Measurements from ENCODE around the gene SRGAP1.
A peak's percentile ranks its signal among the peaks of the same experiment; 100 is the strongest.

Gene SRGAP1

GRCh38 chr12:64088431-64089349 is 244.2 kb downstream of the SRGAP1 start:
- H3K9me3 ChIP-seq: no peaks in the 10 kb centered on the region
- no peak overlapping the region for H3K4me3 ChIP-seq
- no peaks in the 10 kb centered on the region for H3K36me3 ChIP-seq (replicated peaks)
- in situ Hi-C loops (cut with MboI; ENCODE audit: low sequenced_read_pairs): no loop called here
- H3K27me3 ChIP-seq (ENCODE audit: low read depth): no peaks in the 10 kb centered on the region
- peak; percentile 44 to 50 for DNase-seq (ENCODE audit: low spot score in 2 of 2)
- H3K4me1 ChIP-seq: peaks cover 47% of the 10 kb centered on the region

DNA sequence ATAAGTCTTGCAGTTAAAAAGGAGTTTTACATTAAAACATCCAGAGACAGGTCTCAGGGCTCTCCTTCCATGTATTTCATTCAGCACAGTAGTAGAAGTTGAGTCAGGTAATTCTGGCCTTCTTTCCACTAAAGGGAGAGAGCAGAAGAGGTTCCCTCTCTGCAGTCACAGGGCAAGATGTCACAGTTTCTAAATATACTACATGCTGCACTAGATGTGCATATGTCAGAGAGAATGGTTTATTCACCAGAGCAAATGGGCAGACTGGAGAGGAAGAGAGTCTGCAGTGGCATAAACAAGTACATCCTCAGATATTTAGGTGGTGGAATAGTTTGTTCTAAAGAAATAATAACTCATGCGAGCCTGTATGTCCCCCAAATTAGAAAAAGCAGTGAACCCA is 245.5 kb downstream of the SRGAP1 start:
- Histone ChIP-seq H3K9me3 (no peaks in the 10 kb centered on the region), H3K4me3 (no peak overlapping the region), H3K36me3 (replicated peaks) (no peaks in the 10 kb centered on the region), H3K27me3 (ENCODE audit: low read depth) (no peaks in the 10 kb centered on the region), H3K4me1 (peaks cover 36% of the 10 kb centered on the region)
- no peak for DNase-seq (ENCODE audit: low spot score in 2 of 2)
- in situ Hi-C loops (cut with MboI; ENCODE audit: low sequenced_read_pairs): no loop called here

DNA sequence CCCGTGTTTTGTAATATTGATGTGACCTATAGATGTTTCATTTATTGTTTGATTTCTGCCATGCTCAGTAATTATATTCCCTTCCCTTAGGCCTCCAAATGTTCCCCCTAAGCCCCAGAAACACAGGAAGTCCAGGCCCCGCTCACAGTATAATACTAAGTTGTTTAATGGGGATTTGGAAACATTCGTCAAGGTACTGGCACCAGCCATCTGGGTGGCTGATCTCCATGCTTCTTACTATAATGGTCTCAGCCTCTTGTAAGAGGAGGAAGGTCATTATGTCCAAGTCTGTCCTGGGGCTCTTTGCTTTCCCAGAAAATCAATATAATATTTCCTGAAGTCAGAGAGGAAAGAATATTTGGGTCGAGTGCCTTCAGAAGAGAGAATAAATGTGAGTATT is 246.7 kb downstream of the SRGAP1 start:
- in situ Hi-C loops (cut with MboI; ENCODE audit: low sequenced_read_pairs): no loop called here
- H3K4me3 ChIP-seq: no peak overlapping the region
- H3K4me1 ChIP-seq: peaks cover 24% of the 10 kb centered on the region
- no peaks in the 10 kb centered on the region for H3K36me3 ChIP-seq (replicated peaks)
- H3K9me3 ChIP-seq: no peaks in the 10 kb centered on the region
- no peaks in the 10 kb centered on the region for H3K27me3 ChIP-seq (ENCODE audit: low read depth)
- DNase-seq (ENCODE audit: low spot score in 2 of 2): no peak

DNA sequence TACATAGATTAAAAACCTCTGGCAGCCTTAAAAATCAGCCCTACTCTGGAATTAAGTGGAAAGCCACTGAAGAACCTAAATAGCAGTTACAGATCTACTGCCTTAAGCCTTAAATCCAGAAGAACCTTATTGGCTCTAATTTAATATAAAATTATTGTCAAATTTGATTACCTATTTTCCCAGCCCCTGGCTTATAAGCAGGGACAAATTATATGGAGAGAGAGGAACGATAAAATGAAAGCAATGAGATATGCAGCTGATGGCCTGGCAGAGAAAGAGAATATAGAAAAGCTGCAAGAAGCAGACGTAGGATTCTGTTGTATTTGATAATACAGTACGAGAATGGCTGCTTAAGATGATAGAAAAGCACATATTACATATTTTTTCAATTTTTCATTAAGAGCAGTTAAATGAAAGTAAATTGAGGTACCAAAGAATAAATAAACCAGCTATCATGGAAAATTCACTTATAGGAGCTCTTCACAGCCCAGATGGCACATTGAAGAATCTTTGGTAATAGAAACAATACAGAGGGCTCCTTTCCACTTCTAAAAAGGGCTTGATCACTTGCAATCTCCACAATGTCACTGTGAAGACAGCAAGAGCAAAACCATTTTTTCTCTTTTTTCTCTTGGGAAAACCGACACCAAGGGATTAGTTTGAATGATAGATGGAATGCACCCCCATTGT is 248.2 kb downstream of the SRGAP1 start:
- Histone ChIP-seq H3K4me3 (no peak overlapping the region), H3K36me3 (replicated peaks) (no peaks in the 10 kb centered on the region), H3K27me3 (ENCODE audit: low read depth) (no peaks in the 10 kb centered on the region), H3K9me3 (no peaks in the 10 kb centered on the region), H3K4me1 (peaks cover 14% of the 10 kb centered on the region)
- DNase-seq (ENCODE audit: low spot score in 2 of 2): no peak
- in situ Hi-C loops (cut with MboI; ENCODE audit: low sequenced_read_pairs): no loop called here

DNA sequence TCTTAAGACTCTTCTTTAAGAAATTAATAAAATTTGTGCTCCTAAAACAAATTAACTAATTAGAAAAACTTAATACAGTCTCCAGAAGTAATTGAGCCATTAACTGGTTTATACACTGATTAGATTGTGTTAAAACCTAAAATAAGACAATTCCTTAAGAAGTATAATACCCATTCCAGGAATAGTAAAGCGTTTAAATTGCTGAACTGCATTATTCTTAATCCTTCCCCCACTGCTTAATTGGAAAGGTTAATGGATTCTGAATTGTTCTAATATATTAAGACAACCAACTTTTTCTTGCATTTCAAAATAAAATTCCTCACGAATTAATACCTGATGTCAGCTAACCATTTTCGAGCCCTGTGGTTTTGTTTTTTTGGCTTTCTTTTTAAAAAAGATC is 249.2 kb downstream of the SRGAP1 start:
- Histone ChIP-seq H3K36me3 (replicated peaks) (no peaks in the 10 kb centered on the region), H3K4me1 (peaks cover 5% of the 10 kb centered on the region), H3K9me3 (no peaks in the 10 kb centered on the region), H3K27me3 (ENCODE audit: low read depth) (no peaks in the 10 kb centered on the region), H3K4me3 (no peak overlapping the region)
- in situ Hi-C loops (cut with MboI; ENCODE audit: low sequenced_read_pairs): no loop called here
- DNase-seq (ENCODE audit: low spot score in 2 of 2): no peak

- Histone ChIP-seq H3K4me1 (peaks cover 3% of the 10 kb centered on the region; the same call in 1 of the 2 replicates), H3K27me3 (ENCODE audit: low read depth) (no peaks in the 10 kb centered on the region), H3K9me3 (no peaks in the 10 kb centered on the region), H3K36me3 (replicated peaks) (no peaks in the 10 kb centered on the region), H3K4me3 (no peak overlapping the region)
- DNase-seq (ENCODE audit: low spot score in 2 of 2): no peak
- in situ Hi-C loops (cut with MboI; ENCODE audit: low sequenced_read_pairs): no loop called here
These were observed 253.0 kb downstream of the SRGAP1 start for GRCh38 chr12:64097366-64098105.

DNA sequence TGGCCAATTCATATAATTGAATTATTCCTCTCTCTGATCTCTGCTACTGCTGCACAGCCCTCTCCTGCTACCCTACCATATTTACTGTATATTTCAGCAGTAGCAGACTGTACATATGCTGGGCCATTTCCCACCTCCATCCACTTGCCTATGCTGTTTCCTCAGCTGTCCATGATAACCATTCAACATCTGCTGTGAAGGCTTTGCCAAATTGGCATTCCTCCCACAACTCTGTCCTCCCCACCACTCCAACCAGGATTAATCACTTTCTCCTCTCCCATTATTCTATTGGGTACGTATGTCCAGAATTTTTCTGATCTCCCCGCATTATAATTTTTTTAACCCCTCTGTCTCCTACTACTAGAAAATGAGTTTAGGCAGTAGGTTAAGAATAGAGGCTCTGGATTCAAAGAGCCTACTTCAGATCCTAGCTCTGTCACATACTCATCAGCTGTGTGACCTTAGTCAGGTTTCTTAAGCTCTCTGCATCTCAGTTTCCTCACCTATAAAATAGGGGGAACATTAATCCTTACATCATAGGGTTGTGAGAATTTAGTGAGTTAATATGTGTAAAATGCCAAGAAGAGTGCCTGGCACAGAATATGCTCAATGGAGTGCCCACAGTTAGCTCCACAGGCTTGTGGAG is 254.3 kb downstream of the SRGAP1 start:
- Histone ChIP-seq H3K36me3 (replicated peaks) (no peaks in the 10 kb centered on the region), H3K27me3 (ENCODE audit: low read depth) (no peaks in the 10 kb centered on the region), H3K4me1 (no peaks in the 10 kb centered on the region), H3K9me3 (no peaks in the 10 kb centered on the region), H3K4me3 (no peak overlapping the region)
- in situ Hi-C loops (cut with MboI; ENCODE audit: low sequenced_read_pairs): no loop called here
- DNase-seq (ENCODE audit: low spot score in 2 of 2): no peak

DNA sequence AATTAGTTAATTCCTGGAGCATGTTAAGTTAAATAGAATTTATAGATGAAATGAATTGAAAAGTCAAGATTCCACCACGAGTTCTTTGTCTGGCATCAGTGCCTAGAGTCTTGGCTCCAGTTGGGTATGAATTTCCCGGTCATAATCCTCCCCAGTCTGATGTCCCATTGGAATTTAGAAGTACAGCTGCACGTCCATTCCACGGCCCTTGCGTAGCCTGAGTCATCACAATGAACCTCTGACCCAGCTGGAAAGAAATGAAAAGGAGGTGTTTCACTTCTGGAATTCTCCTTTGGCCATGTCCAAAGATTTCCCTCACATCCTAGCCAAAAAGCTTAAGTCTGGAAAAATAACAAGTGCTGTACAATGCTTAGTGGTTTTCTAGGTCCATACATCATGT is 254.9 kb downstream of the SRGAP1 start:
- in situ Hi-C loops (cut with MboI; ENCODE audit: low sequenced_read_pairs): no loop called here
- H3K36me3 ChIP-seq (replicated peaks): no peaks in the 10 kb centered on the region
- H3K27me3 ChIP-seq (ENCODE audit: low read depth): no peaks in the 10 kb centered on the region
- DNase-seq (ENCODE audit: low spot score in 2 of 2): no peak
- no peak overlapping the region for H3K4me3 ChIP-seq
- no peaks in the 10 kb centered on the region for H3K9me3 ChIP-seq
- no peaks in the 10 kb centered on the region for H3K4me1 ChIP-seq

DNA sequence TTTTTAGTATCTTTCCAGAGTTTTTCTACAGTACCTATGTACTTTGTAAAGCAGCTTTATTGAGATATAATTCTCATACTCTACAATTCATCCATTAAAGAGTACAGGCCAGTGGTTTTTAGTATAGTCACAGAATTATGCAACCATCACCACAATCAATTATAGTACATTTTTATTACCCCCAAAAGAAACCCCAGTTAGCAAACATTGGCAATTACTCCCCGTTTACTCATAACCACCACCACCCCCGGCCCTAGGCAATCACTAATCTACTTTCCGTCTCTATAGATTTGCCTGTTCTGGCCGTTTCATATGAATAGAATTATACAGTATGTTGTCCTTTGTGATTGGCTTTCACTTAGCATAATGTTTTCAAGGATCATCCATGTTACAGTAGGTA is 257.8 kb downstream of the SRGAP1 start:
- in situ Hi-C loops (cut with MboI; ENCODE audit: low sequenced_read_pairs): no loop called here
- H3K4me1 ChIP-seq: no peaks in the 10 kb centered on the region
- H3K9me3 ChIP-seq: no peaks in the 10 kb centered on the region
- no peak overlapping the region for H3K4me3 ChIP-seq
- no peaks in the 10 kb centered on the region for H3K27me3 ChIP-seq (ENCODE audit: low read depth)
- DNase-seq (ENCODE audit: low spot score in 2 of 2): no peak
- H3K36me3 ChIP-seq (replicated peaks): no peaks in the 10 kb centered on the region

DNA sequence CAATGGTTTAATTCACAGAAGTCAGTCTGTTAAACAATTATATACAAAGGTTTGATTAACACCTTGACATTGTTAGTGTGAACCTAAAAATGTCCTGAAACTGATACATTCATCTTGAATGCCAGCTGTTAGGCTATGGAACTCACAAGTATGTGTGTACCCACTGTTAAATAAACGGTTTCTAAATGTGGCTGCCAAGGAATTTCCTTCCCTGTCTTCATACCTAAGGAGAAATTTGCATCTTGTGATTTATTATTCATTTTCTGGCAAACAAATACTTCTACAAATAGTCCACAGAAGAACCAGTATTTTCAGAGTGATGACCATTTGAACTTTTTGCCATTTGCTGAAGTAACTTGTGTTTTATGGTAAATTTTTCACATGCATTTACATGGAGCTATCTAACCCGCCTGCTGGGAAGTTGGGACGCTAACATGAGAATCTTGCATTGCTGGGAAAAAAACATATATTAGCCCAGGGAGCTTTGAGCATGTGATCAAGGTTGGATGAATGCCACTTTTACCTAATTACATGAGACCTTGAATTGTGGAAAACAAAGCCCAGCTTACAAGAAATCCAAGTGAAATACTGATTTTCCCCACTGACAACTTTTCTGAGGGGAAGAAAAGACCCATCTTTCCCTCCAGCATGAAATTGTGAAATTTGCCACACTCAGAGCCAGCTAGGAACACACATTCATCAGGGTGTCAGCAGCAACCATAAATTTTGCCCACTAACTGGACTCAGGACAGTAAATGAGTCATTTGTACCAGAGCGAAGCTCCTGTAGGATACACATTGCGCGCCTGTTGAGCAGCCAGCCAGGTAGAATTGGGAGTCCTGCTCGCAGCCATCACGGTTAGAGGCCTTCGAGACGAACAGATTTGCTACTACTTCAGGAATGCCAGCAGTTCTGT is 259.6 kb downstream of the SRGAP1 start:
- no peak for DNase-seq (ENCODE audit: low spot score in 2 of 2)
- Histone ChIP-seq H3K36me3 (replicated peaks) (no peaks in the 10 kb centered on the region), H3K9me3 (no peaks in the 10 kb centered on the region), H3K4me1 (no peaks in the 10 kb centered on the region), H3K4me3 (no peak overlapping the region), H3K27me3 (ENCODE audit: low read depth) (no peaks in the 10 kb centered on the region)
- in situ Hi-C loops (cut with MboI; ENCODE audit: low sequenced_read_pairs): no loop called here

DNA sequence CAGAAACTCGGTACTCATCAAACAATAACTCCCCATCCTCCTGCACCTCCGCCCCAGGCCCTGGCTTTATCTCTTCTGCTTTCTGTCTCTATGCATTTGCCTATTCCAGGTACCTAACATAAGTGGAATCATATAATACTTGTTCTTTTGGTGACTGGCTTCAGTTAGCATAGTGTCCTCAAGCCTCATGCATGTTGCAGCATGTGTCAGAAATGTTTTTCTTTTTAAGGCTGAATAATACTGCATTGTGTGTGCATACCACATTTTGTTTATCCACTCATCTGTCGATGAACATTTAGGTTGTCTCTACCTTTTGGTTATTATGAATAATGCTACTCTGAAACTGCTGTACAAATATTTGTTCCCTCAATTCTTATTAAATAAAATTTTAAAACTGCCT is 260.5 kb downstream of the SRGAP1 start:
- Histone ChIP-seq H3K4me3 (no peak overlapping the region), H3K27me3 (ENCODE audit: low read depth) (no peaks in the 10 kb centered on the region), H3K9me3 (no peaks in the 10 kb centered on the region), H3K4me1 (no peaks in the 10 kb centered on the region), H3K36me3 (replicated peaks) (no peaks in the 10 kb centered on the region)
- DNase-seq (ENCODE audit: low spot score in 2 of 2): no peak
- in situ Hi-C loops (cut with MboI; ENCODE audit: low sequenced_read_pairs): no loop called here

GRCh38 chr12:64107776-64108175 is 263.3 kb downstream of the SRGAP1 start:
- Histone ChIP-seq H3K4me1 (peaks cover 6% of the 10 kb centered on the region), H3K36me3 (replicated peaks) (no peaks in the 10 kb centered on the region), H3K4me3 (no peak overlapping the region), H3K9me3 (no peaks in the 10 kb centered on the region), H3K27me3 (ENCODE audit: low read depth) (no peaks in the 10 kb centered on the region)
- DNase-seq (ENCODE audit: low spot score in 2 of 2): no peak
- in situ Hi-C loops (cut with MboI; ENCODE audit: low sequenced_read_pairs): no loop called here

- no peaks in the 10 kb centered on the region for H3K36me3 ChIP-seq (replicated peaks)
- no peak for DNase-seq (ENCODE audit: low spot score in 2 of 2)
- no peaks in the 10 kb centered on the region for H3K27me3 ChIP-seq (ENCODE audit: low read depth)
- H3K9me3 ChIP-seq: no peaks in the 10 kb centered on the region
- no peak overlapping the region for H3K4me3 ChIP-seq
- in situ Hi-C loops (cut with MboI; ENCODE audit: low sequenced_read_pairs): no loop called here
- peaks cover 6% of the 10 kb centered on the region for H3K4me1 ChIP-seq
These were observed 265.2 kb downstream of the SRGAP1 start for GRCh38 chr12:64109706-64110105.

Data from HAP-1 (cell line).